Measurements from ENCODE around the gene HNRNPR.
"Not testable (repeated sequence)": the region's sequence is repeated elsewhere in the genome, so short reads cannot be mapped to it uniquely, and the experiment has no call there.

Gene HNRNPR

DNA sequence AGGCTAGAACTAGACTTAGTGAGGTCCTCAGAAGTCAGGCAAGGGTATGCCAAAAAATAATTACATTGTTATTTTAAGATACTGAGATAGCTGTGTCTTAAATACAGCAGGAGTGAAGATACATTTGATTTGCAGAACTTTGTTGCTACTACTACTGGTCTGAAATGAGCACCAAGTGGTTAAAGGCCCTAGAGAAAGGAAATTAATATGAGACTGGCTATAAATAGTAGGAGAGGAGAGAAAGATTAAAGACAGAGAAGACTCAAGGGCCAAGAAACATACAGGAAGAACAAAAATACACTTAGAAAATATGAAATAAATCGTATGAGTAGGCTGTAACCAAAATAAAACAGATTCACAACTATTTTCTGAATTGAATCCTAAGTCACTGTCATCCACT is 21.3 kb downstream of the HNRNPR start:
- no peak for DNase-seq

DNA sequence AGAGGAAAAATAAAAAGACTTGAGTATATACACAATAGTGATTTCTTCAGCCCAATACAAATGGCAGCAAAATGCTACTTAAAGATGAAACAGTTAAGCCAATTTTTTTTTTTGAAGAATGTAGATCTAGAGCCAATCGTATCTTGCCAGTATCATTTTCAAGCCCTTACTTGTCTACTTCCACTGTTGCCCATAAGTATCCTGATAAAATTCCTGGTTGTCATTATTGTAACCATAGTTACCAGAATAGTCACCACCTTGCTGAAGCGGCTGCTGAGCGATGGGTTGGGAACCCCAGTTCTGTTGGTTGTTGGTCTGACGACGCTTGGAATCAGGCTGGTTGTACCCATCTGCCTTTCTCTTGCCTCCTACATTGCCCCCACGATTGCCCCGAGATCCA is 33.8 kb downstream of the HNRNPR start:
- not testable (repeated sequence) for DNase-seq

DNA sequence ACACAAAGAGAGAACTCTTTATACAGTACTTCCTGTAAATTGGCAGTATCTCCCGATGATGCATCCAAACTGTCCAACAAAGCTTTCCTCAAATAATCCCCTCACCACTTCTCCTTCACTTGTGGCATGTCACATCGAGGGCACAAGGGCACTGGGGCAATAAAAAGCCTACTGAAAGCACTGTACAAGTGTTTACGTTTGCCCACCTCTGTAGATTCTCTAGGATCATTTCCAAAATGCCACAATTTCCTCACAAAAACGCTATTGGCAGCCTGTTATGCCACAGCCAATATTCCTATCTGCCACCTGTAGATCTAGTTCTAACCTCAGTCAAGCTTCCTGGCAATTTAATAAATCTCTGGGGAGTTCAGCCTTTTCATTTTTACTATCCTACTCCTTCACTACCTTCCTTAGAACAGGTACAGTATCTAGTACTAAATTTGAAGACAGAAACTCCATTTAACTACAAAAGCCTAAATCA is 39.9 kb downstream of the HNRNPR start:
- DNase-seq = no peak

DNA sequence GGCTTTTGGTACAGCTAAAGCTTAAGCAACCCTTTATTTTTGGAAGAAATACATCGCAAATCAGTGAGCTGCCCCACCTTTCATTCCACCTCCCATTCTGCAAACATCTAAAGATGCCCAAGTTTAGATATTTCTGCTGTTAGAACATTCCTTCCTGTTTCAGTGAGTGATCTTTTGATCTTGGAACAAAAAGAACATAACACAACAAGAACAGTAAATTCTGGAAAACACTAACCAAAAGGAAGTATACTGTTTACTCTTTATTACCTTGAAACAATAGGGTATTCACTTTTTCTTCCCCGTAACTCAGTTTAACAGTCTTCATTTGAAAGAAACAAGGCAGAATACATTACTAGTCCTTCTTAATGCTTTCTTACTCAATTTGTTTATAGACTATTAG is 40.6 kb downstream of the HNRNPR start:
- DNase-seq = no peak

DNA sequence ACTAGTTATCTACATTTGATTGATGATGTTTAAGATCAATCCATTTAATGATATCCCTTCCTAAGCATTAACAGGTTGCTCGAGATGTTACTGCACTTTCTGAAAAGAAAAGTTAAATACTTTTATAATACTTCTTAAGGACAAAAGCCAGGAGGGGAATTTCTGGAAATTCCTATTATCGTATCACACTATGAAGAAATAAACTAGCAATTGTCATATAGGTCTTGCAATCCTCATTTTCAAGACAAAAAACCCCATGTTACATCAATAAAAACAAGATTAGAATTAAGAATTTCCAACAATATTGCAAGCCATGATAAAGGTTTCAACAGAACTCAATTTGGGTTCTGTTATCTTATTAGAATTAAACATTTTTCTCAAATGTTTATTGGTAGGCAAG is 47.2 kb downstream of the HNRNPR start:
- no peak for DNase-seq

DNA sequence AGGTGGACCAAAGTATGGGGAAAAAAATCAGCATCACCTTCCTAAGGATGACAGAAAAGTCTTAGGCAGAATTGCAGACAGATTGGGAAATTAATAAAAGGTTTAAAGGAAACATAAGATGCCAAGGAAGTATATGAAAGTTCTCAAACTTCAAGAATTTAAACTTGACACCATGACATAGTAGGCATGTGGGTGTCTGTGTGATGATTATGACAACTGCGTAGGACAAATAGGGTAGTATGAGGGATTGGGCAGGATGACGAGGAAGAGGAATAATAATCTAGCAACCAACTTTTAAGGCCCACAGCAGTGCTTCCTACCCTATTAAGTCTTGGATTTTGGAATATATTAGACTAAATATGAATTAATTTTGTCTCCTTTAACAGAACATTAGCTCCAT is 52.4 kb downstream of the HNRNPR start:
- no peak for DNase-seq

DNA sequence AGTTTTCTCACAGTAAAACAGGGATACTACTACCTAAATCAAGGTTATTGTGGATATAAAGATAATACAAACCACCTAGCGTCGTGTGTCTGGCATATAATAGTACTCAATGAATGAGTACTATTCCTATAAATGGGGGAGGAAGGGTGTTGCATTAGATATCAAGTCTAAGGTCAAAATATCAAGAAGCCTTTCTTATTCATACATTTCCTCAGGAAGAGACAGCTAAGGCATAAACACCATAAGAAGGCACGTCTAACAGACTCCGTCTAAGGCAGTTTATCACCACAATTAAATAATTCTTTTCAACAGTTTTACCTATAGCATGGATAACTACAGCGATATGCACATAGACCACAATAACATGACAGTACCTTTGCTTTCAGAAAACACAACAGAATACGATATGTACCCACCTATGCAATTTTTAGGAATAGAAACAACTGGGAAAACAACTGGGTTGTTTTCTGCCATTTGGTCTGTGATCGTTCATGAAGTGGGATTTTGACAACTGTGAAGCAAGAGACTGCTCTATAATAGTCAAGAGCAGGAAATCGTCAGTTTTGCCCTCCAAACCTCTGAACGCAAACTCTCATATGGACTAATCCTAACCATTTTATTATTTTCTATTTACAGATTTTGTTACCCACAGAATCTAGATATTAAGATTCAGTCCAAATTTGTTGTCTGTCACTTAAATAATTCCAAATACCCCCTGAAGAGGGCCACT is 53.1 kb downstream of the HNRNPR start:
- no peak for DNase-seq

DNA sequence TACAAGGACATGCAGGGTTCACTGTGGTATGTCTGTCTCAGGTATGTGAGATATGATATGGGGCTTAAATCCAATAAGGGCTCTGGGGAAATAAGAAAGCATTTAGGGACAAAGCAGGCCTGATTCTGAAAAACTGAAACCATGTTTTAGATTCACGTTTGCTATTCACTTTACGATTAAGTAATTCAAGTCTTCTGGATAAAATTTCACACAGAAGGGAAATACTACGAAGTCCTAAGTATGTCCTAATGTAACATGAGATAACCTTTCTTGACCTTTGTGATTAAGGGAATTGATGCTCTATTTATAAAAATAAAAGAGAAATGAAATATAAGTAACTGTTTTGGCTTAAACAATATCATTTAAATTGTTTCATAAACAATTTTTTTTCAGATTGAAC is 55.4 kb downstream of the HNRNPR start:
- no peak for DNase-seq

DNA sequence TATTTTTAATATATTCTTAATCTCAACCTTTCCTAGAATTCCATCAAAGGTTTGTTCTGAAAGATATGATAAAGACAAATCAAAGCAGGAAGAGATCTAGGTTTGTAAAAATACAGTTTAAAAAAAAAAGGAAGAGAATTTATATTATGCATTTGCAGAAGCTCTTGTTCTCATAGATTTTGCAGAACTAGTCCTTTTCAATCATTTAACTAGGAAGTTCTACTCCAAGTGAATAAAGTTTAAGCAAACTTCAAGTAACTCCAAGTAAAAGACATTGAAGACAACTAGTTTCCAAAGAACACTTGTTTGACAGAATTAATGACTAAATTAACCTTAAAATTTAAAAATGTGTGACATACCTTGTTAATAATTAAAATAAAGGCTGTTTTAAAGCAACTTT is 55.9 kb downstream of the HNRNPR start:
- DNase-seq = no peak

DNA sequence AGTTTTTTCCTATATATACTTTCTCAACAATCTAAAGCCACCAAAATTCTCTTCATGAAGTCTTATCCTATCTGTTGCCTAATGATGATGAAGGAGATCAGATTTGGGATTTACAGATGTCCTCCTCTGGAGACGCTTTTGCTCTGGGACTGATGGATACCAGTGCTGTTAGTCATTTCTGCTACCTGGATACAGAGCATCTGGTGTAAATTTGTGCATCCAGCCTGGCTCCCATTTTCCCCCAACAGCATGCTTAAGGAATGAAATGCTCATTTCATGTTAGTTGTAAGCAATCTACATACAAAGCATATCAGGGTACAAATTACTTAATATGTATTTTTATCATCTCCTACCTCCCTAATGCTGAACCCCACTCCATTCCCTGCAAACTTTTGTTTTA is 57.7 kb downstream of the HNRNPR start:
- DNase-seq = no peak

DNA sequence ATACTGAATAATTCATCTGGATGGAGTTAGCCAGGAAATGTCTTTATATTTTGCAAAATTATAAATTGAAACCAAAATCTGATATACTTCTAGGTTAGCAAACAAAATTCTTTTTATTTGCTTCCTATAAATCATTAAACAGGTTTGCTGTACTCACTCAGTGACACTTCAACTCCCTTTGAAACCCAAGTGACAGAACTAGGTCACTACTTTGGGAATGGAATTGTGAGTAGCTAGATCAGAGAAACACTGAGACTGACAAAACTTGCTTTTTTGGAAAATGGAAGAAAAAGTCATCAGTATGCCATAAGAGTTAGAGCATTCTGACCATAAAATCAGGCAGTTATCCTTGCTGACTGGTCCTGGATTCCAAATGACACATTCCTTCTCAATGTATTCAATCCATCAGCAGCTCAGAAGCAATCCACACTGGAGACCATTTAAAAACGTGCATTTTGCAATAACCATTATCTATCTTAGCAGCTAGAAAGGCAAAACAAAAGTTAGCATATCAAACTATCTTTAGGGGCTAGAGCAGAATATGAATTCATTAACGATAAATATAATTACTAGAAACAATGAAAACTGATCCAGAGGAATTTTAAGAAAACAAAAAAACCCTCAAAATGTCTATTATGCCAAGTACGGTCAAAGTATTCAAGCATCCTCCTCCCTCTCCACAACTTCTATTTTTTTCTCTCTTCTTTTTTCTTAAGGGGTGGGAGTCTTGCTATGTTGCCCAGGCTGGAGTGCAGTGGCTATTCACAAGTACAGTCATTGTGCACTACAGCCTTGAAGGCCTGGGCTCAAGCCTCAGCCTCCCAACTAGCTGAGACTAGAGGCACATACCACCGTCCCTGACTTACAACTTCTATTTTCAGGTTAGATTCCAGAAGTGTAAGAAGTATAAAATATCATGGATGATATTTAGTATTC is 60.1 kb downstream of the HNRNPR start:
- no peak for DNase-seq

DNA sequence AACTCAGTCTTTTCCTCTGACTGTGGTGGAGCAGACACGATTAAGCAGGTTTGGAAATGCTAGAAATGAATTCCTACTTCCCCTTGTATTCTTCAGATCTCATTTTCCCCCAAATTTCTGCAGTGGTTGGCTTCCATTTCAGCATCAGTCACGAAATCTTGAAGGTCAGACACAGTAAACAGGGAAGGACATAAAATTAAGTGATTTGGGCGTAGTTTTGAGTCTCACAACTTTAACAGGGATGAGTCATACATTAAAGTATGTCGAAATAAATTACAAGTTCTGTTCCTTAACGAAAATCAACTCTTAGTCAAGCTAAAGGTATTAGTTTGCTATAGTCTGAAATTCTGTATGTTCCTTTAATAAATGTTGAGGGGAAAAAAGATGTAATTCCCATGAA is 61.1 kb downstream of the HNRNPR start:
- DNase-seq = peak; percentile 53

DNA sequence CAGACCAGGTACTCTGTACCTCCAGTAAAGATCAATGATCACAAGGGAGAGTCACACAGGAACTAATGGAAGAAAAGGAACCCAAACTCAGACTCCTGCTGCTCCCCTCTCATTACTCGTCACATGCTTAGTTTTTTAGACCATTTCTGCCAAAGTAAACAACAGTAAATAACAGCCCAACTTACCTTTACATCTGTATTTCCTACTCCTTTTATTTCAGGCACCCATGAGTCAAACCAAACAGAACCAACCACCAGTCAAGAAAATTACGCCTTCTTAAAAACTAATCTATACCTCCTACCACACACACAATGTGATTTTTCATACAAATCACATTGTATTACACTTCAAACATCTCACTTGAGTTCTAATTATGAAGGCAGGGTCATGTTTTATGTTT is 65.4 kb downstream of the HNRNPR start:
- no peak for DNase-seq

DNA sequence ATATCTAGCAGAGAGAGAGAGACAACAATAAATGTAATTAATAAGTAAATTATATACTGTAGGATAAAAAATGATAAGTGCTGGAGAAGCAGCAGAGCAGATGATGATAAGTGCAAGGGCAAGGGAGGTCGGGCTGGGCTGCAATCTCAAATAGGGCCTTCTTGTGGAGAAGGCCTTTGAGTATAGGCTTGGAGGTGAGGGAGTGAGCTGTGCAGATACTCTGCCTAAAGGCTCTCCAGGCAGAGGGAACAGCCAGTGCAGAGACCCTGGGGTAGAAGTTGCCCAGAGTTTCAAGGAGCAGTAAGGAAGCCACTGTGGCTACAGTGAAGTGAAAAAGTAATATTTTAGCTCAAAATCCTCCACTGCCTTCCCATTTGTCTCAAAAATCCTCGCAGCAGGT is 67.6 kb downstream of the HNRNPR start:
- DNase-seq = no peak

DNA sequence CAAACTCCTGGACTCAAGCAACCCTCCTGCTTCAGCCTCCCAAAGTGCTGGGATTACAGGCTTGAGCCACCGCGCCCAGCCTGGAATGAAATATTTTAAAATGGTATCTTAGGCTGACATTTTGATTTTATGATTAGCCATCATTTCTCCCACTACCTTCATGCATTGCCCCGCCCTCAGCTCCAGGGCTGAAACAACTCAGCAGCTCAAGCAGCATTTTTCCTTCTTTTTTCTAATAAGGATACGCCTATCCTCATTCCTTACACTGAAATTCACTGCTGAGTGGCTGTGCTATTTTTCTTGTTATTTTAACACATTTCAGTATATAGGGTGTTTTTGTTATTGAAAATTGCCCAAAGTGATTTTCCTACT is 70.0 kb downstream of the HNRNPR start:
- no peak for DNase-seq

DNA sequence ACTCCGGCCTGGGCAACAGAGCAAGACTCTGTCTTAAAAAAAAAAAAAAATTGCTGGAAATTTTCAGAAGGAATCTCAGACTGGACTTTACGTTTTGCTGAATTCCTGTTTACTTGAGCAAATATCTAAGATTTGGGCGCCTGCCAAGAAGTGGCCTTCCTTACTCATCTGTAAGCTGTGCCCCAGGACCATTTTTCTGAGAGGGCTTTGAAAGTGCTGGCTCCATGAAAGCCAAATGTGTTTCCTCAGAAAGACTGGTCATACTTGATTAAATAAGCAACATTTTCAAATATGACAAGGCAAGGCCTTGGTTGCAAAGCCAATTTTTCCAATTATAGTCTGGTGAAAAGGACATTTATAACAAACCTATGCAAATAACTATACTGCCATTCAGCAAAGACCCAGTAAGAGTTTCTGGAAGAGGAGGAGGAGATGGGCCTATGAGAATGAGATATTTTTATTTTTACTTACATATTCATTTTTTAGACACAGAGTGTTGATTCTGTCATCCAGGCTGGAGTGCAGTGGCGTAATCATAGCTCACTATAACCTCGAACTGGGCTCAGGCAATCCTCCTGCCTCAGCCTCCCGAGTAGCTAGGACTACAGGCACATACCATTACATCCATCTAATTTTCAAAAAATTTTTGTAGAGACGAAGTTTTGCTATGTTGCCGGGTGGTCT is 70.5 kb downstream of the HNRNPR start:
- DNase-seq = peak; percentile 60

DNA sequence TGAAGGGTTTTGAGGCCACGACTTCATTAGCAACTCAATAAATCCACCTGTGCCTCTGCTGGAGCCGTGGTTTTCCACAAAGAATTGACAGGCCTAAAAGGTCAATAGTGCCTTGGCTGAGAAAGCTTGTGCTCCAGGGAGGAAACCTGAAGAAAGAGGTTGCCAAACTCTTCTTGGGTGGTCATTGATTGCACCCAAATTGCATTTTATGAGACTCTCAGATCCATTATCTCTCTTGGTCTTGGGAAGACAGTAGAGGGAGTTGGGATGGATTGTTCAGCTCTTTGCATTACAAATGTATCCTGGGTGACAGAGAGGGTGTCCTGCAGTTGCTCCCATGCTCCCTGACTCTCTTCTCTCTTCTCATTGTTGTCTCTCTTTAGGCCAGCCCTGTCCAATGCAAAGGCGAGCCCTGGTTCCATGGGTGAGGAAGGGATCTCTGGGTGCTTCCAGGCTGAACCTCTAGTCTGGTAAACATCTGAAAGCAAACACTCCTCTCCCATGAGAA is 80.7 kb downstream of the HNRNPR start:
- no peak for DNase-seq

DNA sequence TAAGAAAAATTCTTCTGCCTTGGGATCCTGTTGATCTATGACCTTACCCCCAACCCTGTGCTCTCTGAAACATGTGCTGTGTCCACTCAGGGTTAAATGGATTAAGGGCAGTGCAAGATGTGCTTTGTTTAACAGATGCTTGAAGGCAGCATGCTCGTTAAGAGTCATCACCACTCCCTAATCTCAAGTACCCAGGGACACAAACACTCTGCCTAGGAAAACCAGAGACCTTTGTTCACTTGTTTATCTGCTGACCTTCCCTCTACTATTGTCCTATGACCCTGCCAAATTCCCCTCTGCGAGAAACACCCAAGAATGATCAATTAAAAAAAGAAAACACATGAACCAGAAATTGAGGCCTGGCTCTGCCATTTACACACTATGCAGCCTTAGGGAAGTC is 86.0 kb downstream of the HNRNPR start:
- not testable (repeated sequence) for DNase-seq

DNA sequence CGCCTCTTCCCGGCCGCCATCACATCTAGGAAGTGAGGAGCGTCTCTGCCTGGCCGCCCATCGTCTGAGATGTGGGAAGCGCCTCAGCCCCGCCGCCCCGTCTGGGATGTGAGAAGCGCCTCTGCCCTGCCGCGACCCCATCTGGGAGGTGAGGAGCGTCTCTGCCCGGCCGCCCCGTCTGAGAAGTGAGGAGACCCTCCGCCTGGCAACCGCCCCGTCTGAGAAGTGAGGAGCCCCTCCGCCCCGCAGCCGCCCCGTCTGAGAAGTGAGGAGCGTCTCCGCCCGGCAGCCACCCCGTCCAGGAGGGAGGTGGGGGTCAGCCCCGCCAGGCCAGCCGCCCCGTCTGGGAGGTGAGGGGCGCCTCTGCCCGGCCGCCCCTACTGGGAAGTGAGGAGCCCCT is 86.7 kb downstream of the HNRNPR start:
- not testable (repeated sequence) for DNase-seq
